ENCODE measurements around the gene H2BK1.

The H2BK1 gene

DNA sequence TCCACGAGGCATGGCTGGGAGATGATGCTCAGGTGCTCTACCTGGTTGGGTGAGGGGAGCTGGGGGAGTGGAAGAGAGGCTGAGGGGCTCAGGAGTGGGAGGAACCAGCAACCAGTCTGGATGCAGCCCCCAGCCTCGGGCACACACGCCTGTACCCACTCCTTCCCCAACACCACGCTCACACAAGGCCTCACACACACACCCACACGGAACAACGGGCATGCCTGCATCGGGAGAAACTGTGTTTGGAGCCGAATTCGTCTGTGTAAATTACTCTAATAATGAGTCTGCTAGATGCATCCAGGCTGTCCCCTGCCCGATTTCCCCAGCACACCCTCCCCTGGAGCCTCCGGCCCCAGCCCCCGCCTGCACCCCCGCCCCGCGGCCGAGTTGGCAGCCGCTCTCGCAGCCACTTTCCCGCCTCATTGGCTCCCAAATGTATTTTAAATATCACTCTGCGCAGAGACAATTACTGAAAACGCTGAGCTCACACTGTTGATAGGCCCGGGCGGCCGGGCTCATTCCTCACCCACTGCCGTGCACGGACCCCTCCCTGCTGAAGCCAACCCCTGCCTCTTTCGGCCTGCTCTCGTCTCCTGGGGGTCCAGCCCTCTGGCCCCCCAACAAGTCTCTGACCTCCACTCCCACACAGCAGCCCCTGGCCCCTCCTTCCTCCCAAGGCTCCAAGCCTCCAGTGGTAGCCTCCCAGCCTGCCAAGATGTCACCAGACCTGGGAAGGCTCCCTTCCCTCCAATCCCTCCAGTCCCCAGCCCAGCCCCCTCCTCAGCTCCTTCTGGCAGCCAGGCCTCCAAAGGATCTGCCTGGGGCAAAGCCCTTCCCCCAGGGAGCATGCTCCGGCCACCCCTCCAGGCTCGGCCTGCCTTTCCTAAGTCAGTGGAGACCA, 11.1 kb downstream of the H2BK1 start:
- no peak for DNase-seq

- DNase-seq = no peak
Measured at GRCh38 chr7:151197932-151198331, 12.4 kb downstream of the H2BK1 start.

- no peak for DNase-seq
Measured at GRCh38 chr7:151195616-151196450, 14.5 kb downstream of the H2BK1 start.

DNA sequence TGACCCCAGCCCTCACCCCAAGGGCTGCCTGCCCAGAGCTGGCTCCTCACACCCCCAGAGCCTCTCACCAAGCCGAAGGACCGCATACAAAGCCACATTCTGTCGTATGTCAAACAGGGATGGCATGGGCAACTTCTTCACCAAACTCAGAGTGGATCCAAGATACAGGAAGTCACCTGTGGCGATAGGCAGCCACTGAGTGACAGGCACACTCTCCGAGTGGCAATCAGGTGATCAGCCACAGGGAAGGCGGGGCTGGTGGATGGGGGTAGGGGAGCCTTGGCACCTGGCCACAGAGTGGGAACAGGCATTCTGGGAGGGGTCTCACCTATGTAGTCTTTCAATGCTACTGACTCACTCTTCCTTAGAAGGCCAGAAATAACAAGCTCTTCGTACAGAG, 16.1 kb downstream of the H2BK1 start:
- no peak for DNase-seq

DNA sequence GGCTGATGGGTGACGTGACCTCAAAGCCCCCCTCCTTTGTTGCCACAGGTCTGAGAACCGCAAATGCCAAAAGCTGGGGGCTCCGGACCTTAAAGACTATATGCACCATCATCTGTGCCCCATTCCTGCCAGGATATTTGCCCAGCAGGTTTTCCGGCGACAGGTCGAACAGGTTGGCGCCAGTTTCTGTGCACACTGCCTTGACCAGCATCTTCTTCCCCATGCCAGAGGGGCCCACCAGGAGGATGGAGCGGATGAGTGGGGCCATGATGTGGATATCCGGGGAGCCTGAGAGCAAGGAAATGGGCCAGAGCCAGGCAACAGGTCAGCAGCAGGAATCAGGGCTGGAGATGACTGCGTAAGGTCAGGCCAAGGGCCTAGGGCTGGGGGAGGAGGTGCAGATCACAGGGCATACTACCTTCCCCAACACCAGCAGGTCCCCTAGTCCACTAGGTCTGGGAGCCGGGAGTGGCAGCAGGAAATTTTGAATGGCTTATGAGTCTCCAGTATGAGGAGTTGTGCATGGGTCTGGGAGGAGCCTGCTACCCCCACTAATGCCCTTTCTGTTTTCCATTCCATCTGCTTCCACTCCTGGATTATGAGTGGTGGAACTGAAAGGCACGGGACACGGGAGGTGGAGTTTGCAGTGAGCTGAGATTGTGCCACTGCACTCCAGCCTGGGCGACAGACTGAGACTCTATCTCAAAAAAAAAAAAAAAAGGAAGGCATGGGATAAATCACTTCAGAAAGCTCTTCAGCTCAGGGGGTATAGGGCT, 16.9 kb downstream of the H2BK1 start:
- no peak for DNase-seq

GRCh38 chr7:151192002-151192539, 18.2 kb downstream of the H2BK1 start:
- no peak for DNase-seq

GRCh38 chr7:151191544-151191943, 18.7 kb downstream of the H2BK1 start:
- no peak for DNase-seq

DNA sequence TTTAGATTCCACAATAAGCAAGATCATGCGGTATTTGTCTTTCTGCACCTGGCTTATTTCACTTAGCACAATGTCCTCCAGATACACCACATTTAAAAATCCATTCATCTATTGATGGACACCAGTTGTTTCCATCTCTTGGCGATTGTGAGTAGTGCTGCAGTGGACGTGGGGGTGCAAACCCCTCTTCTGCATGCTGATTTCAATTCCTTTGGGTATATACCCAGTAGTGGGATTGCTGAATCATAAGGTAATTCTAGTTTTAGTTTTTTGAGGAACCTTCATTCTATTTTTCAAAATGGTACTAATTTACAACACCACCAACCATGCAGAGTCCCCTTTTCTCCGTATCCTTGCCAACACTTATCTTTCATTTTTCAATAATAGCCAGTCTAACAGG, 21.2 kb downstream of the H2BK1 start:
- no peak for DNase-seq

GRCh38 chr7:151188252-151188542, 22.1 kb downstream of the H2BK1 start:
- no peak for DNase-seq

DNA sequence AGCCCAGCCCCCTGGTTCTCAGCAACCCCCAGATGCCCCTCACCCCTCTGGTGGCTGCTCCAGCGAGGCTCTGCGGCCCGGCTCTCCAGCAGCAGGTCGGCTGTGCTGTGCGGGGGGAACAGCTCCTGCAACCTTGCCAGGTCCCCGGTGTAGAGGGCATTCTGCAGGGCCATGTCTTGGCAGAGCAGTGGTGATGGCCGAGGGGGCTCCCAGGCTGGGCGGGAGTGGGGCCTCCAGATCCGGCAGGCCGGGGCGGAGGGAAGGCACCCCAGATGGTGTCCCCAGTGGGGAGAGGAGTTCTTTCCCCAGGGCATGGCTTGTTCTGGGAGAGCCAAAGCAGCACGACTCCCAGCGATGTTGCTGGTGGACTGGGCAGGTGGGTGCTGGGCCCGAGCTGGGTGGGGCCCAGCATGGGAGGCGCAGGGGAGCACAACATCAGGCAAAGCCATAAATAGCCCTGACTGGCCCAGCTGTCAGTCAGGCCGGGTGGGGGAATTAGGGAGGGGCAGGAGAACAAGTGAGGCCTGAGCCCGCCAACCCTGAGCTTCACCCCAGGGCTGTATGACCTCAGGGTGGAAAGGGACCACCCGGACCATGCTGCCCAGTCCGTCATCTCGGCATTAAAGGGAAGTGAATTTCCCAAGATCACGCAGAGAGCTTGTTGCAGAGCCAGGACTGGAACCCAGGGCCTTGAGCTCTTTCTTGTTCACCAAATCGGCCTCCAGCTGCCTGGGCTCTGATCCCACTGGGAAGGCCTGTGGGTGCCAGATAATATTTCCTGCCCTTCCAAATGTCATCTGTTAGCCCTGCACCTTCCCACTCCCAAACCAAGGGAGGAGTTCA, 22.7 kb downstream of the H2BK1 start:
- DNase-seq = no peak

DNA sequence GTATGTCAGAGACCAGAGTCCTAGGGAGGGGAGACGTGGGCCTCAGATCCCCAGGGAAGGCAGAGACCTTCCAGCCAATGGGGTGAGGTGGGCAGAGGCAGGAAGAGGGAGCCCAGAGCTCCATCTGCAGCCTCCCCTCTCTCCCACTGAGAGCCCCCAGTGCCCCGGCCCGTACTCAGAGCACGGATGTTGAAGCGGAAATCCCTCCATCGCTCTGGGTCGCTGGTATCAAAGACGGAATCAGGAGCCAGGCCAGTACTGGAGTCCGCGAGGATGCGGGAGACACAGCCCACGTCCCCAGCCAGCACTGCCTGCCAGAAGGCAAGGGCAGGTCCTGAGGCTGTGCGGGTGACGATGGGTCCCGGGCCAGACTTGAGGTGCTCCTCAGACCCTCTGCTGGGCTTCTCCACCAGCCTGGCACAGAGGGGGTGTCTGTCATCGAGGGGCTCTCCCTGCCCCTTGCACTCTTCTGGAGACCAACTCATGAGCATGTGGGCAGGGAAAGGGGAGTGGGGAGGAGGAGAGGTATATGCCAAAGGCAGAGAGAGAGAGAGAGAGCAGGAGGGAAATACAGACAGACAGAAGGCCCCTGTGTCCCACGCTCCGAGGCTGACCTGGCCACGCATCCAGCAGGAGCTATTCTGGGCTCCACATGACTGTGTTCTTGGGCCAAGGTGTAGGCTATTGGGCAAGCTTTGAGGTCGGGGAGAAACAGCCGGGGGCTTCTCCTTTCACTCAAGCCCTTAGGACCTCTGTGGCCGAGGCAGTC, 23.5 kb downstream of the H2BK1 start, which contains the start of gene ASB10:
Gene ASB10, minus strand, starts transcription at position 611 of the 769 bp plus-strand sequence. Its CDS starts 120 bp downstream, at position 491.
- no peak for DNase-seq

DNA sequence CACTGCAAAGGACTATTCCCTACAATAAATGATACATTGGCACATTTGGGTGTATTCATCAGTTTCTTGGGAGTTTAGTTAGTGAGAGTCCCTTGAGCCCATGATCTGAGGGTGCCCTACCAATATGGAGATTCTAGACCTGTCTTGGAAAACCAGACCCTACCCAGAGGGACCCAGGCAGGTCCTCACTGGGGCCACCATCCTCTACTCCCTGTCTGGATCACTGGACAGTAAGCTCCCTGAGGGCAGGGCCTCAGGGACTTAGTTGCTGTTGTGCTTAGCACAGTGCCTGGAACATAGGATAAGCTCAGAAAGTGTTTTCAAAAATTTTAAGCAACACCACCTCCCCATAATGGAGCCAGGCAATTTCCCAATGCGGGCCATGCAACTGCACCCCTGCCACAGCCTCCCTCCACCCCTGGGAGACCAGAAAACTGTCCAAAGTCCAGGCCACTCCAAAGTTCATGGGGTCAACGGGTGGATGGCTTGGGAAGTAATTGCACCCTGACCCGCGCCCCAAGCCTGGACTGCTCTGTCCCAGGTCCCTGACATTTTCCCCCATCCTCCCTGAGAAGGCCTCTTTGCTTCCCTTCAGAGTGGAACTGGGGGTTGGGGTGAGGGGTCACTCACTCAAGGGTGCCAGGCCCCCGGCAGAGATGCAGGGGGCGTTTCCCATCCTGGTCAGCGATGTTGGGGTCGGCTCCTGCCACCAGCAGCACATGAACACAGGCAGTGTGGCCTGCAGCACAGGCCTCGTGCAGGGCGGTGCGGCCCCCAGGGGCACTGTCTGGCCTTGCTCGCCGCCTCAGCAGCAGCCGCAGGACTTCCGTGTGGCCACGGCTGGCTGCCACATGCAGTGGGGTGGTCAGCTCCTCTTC, 24.3 kb downstream of the H2BK1 start:
- no peak for DNase-seq

- DNase-seq = no peak
Measured at GRCh38 chr7:151181011-151181431, 29.3 kb downstream of the H2BK1 start.

GRCh38 chr7:151179946-151180345, 30.3 kb downstream of the H2BK1 start:
- no peak for DNase-seq

GRCh38 chr7:151179287-151179860, 30.9 kb downstream of the H2BK1 start:
- DNase-seq = no peak

GRCh38 chr7:151178831-151179230, 31.5 kb downstream of the H2BK1 start:
- no peak for DNase-seq

DNA sequence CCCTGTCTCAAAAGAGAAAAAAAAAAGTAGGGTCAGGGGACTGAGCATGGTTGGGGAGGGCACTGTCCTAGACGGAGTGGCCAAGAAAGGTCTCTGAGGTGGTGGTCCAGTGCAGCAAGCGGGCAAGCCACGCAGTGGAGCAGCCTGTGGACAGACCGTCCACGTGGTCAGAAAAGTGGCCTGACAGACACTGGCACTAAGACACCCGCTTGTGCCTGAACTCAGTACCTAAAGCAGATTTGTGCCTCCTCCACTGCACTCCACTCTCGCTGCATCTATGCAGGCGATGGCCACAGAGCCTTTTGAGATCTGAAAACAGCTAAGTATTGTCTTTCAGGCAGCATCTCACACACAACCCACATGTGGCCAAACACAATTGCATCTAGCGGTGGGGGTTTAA, 32.1 kb downstream of the H2BK1 start:
- DNase-seq = no peak

DNA sequence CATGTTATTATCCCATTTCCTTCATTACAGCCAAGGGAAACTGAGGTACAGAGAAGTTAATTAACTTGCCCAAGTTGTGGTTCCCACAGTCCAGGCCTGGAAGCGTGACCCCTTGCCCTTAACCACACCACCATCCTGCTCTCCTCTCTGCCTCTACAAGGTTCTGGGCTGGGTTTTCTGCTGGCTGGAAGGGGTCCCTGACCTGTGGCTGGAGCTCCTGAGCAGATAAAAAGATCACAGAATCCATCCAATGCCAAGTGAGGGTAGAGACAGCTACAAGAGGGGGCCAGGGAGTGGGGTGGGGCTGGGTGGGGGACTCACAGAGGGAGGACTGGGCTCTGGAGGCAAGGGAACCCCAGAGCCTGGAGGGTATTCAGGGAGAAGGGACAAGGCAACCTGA, 33.0 kb downstream of the H2BK1 start:
- DNase-seq = no peak

DNA sequence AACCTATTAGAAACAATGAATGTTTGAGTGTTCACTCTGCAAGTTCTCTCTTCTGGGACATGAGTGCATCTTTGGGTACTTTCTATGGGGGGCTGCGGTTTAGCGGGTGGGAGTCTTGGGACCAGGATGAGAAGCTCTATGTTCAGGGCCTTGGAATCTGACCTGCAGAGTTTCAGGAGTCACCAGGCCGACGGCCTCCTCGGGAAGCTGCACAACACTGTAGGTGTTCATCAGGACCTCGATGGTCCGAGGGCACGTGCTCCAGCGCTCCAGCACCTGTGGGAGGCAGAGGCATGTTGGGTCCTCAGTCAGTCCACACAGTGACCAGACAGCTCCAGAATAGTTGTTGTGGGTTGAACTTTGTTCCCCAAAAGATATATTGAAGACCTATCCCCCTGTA, 33.9 kb downstream of the H2BK1 start:
- DNase-seq = no peak

DNA sequence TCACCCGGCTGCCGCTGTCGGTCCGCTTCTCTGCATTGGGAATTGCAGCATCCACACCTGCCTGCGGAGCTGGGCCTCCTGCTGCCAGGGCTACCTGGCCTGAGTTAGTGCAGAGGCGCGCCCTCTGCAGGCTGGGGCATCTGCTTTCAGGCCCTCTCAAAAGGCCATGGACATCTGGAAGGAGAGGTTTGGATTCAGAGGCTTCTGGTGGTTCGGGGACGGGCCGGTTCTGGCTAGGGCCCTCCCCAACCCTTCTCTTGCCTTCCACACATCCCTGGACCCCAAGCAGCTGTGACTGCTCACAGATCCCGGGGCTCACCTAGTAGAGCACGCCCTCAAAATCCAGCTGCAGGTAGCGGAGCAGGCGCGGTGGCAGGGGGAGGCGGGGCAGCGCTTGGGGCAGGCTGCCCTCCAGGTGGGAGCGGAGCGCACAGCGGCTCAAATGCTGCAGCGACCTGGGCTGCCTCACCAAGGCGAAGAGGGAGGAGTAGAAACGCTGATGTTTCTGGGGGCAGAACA, 34.4 kb downstream of the H2BK1 start:
- no peak for DNase-seq

Data from stimulated activated CD4-positive, alpha-beta T cell treated with anti-CD3 and anti-CD28 coated beads, Interleukin-15, amount 100 ng/mL, for 24 hours (primary cell).